Left colon (tissue), 2 donors: ENCODE measurements around the gene PHEX. TPM values are rescaled to one million over a fixed set of nuclear protein-coding genes. Genes with fewer than 3 reads are reported as not detected.
"Not testable (repeated sequence)": the region's sequence is repeated elsewhere in the genome, so short reads cannot be mapped to it uniquely, and the experiment has no call there.

ENCODE experiments used
- ATAC-seq: fragments of 200-7000 bp; cut with Tn5 transposase; one replicate; pipeline ENCODE4 v1.9.1; 2020; ENCODE audit warnings: mild to moderate bottlenecking, moderate library complexity
- DNase-seq, 2 donors: peaks; one replicate each; pipeline ENCODE4 v3.0.0-alpha.2; 2020
- intact Hi-C, 2 donors: fragments of 100-400 bp; cut with DNase I in 1 of 2; cut with micrococcal nuclease in 1 of 2; formaldehyde crosslinking; loops; one replicate each; pipeline versions ENCODE4 v1.11.2 to v1.14.0; 2022; cut with DNase I, micrococcal nuclease
- total RNA-seq, 2 donors: library from RNA; stranded (reverse); fragmentation: NEBNext Ultra II Directional; extraction: Animal tissue kit (Norgen Biotek cat#: 25700); gene quantifications; one replicate each; pipeline ENCODE4 v1.2.1, GENCODE V29; 2021
- donor health status: DM: no; HTN: no; CAD: no.
- donor health status: DM: yes; HTN: yes; CAD: no.

PHEX gene
- total RNA-seq, 2 donors from 2014 or later: 0.06 to 0.95 TPM

- DNase-seq (peak; percentile 41 to 64), ATAC-seq (peak; percentile 91)
- intact Hi-C loops: no loop called here
Observed at GRCh38 chrX:22192419-22193060, 160.4 kb downstream of the PHEX start.

- DNase-seq: no peak
- no peak for ATAC-seq
- intact Hi-C loops: no loop called here
Observed at GRCh38 chrX:22193851-22194659, 161.9 kb downstream of the PHEX start.

GRCh38 chrX:22194660-22194945 is 162.5 kb downstream of the PHEX start:
- intact Hi-C loops: no loop called here
- peak; percentile 37 for ATAC-seq
- no peak for DNase-seq

GRCh38 chrX:22196149-22196548 is 164.0 kb downstream of the PHEX start:
- DNase-seq: no peak
- ATAC-seq: no peak
- intact Hi-C loops: no loop called here

GRCh38 chrX:22202251-22202650 is 170.1 kb downstream of the PHEX start:
- DNase-seq: no peak
- intact Hi-C loops: no loop called here
- no peak for ATAC-seq

- ATAC-seq (no peak), DNase-seq (no peak)
- intact Hi-C loops: no loop called here
Observed at GRCh38 chrX:22203186-22203585, 171.1 kb downstream of the PHEX start.

GRCh38 chrX:22206781-22207180 is 174.7 kb downstream of the PHEX start:
- no peak for DNase-seq
- ATAC-seq: no peak
- intact Hi-C loops: no loop called here

GRCh38 chrX:22220941-22221340 is 188.8 kb downstream of the PHEX start:
- intact Hi-C loops: no loop called here
- no peak for DNase-seq
- ATAC-seq: no peak

GRCh38 chrX:22234380-22234779 is 202.3 kb downstream of the PHEX start:
- DNase-seq (peak in 1 of 2 donors; percentile 34), ATAC-seq (peak; percentile 35)
- intact Hi-C loops: no loop called here

GRCh38 chrX:22237479-22237878 is 205.4 kb downstream of the PHEX start:
- ATAC-seq (no peak), DNase-seq (no peak)
- intact Hi-C loops: no loop called here

- ATAC-seq: no peak
- DNase-seq: no peak
- intact Hi-C loops: no loop called here
Observed at GRCh38 chrX:22246620-22247019, 214.5 kb downstream of the PHEX start.

- no peak for ATAC-seq
- intact Hi-C loops: no loop called here
- DNase-seq: no peak
Observed at GRCh38 chrX:22247169-22247568, 215.0 kb downstream of the PHEX start.

GRCh38 chrX:22248401-22248800 is 216.3 kb downstream of the PHEX start:
- ATAC-seq (no peak), DNase-seq (no peak)
- intact Hi-C loops: no loop called here

GRCh38 chrX:22249371-22249770 is 217.2 kb downstream of the PHEX start:
- intact Hi-C loops: no loop called here
- DNase-seq (no peak), ATAC-seq (no peak)

- ATAC-seq: no peak
- intact Hi-C loops: no loop called here
- no peak for DNase-seq
Observed at GRCh38 chrX:22268706-22269105, 236.6 kb downstream of the PHEX start.

GRCh38 chrX:22272613-22273012 is 240.5 kb downstream of the PHEX start, which contains the start of gene CBLL2:
Gene CBLL2, plus strand, starts transcription at chrX:22272913. Its CDS starts 79 bp downstream, at chrX:22272992.
- intact Hi-C loops: no loop called here
- DNase-seq (no peak), ATAC-seq (no peak)

- intact Hi-C loops: no loop called here
- DNase-seq (no peak), ATAC-seq (no peak)
Observed at GRCh38 chrX:22273714-22274317, 241.7 kb downstream of the PHEX start.

- no peak for DNase-seq
- no peak for ATAC-seq
- intact Hi-C loops: no loop called here
Observed at GRCh38 chrX:22276781-22277180, 244.7 kb downstream of the PHEX start.

- ATAC-seq (no peak), DNase-seq (no peak)
- intact Hi-C loops: no loop called here
Observed at GRCh38 chrX:22278375-22278774, 246.2 kb downstream of the PHEX start.

GRCh38 chrX:22289209-22289608 is 257.1 kb downstream of the PHEX start:
- intact Hi-C loops, DNase-seq, ATAC-seq: not testable (repeated sequence)
